ENCODE results near the gene CEACAM20. TPM values are rescaled to one million over a fixed set of nuclear protein-coding genes. Genes with fewer than 3 reads are reported as not detected.

CEACAM20 gene
- total RNA-seq, 1 experiment from 2014 or later: not detected

- TF ChIP-seq CTCF (IDR thresholded peaks at IDR 0.05) (no peak), CREM (CRISPR knock-in tag; IDR thresholded peaks at IDR 0.05) (no peak), FOXJ3 (CRISPR knock-in tag; IDR thresholded peaks at IDR 0.05; ENCODE audit: borderline replicate concordance) (no peak), ESRRA (CRISPR knock-in tag; IDR thresholded peaks at IDR 0.05; ENCODE audit: borderline replicate concordance) (no peak), ZBTB43 (CRISPR knock-in tag; IDR thresholded peaks at IDR 0.05) (no peak), ERG (CRISPR knock-in tag; IDR thresholded peaks at IDR 0.05) (no peak), STAT6 (CRISPR knock-in tag; conservative IDR thresholded peaks at IDR 0.05; ENCODE audit: low read depth) (no peak), NFATC4 (CRISPR knock-in tag; IDR thresholded peaks at IDR 0.05) (no peak), ZNF396 (CRISPR knock-in tag; IDR thresholded peaks at IDR 0.05; ENCODE audit: borderline replicate concordance) (no peak), ZNF425 (CRISPR knock-in tag; conservative IDR thresholded peaks at IDR 0.05) (no peak), RELA (CRISPR knock-in tag; IDR thresholded peaks at IDR 0.05; ENCODE audit: borderline replicate concordance) (no peak), IRF2 (CRISPR knock-in tag; IDR thresholded peaks at IDR 0.05; ENCODE audit: borderline replicate concordance, low read depth) (no peak), ZNF512 (CRISPR knock-in tag; IDR thresholded peaks at IDR 0.05; ENCODE audit: borderline replicate concordance) (no peak), ZNF263 (CRISPR knock-in tag; IDR thresholded peaks at IDR 0.05; ENCODE audit: low read depth) (no peak), AR (CRISPR knock-in tag; IDR thresholded peaks at IDR 0.05) (no peak), GABPB1 (CRISPR knock-in tag; IDR thresholded peaks at IDR 0.05) (no peak), PRDM15 (CRISPR knock-in tag; IDR thresholded peaks at IDR 0.05) (no peak), ZNF138 (CRISPR knock-in tag; conservative IDR thresholded peaks at IDR 0.05) (no peak), MYBL2 (CRISPR knock-in tag; IDR thresholded peaks at IDR 0.05) (no peak)
- Mint-ChIP-seq H3K27me3 (ENCODE audit: low read depth) (no peaks in the 10 kb centered on the region; the same call in none of the 2 replicates), H3K27ac (no peak overlapping the region), H3K9me3 (no peaks in the 10 kb centered on the region), H3K4me1 (peaks cover 19% of the 10 kb centered on the region), H3K36me3 (no peaks in the 10 kb centered on the region), H3K4me3 (no peak overlapping the region)
- POLR2A ChIA-PET: no interaction called here
- DNase-seq (ENCODE audit: low spot score) (no peak), ATAC-seq (no peak)
- CTCF ChIA-PET: interaction anchor here (0.6 to 1.8 kb wide), 9 partner anchors 10 to 271 kb away, joined by 3 to 20 read pairs (median 3); no protein-coding TSS in a partner anchor
Measured at GRCh38 chr19:44573627-44574026, 44.2 kb upstream of the CEACAM20 start.
